Activated T-helper 1 cell treated with anti-CD3 and anti-CD28 coated beads, Interleukin-2, amount 50 U/mL, for 16 hours (primary cell): ENCODE data around the gene RAP1GAP2.
A peak's percentile ranks its signal among the peaks of the same experiment; 100 is the strongest.

ENCODE experiments used
- DNase-seq, 2 donors: peaks; one replicate each; pipeline ENCODE4 v3.0.0-alpha.2; 2020; ENCODE audit warnings: low read depth in 1 of 2, low spot score in 1 of 2

RAP1GAP2 gene

GRCh38 chr17:2852729-2853282, 56.6 kb downstream of the RAP1GAP2 start:
- no peak for DNase-seq

GRCh38 chr17:2853283-2854142, 57.3 kb downstream of the RAP1GAP2 start:
- DNase-seq = peak in 1 of 2 donors; percentile 13

GRCh38 chr17:2854143-2855055, 58.2 kb downstream of the RAP1GAP2 start:
- DNase-seq = no peak

DNA sequence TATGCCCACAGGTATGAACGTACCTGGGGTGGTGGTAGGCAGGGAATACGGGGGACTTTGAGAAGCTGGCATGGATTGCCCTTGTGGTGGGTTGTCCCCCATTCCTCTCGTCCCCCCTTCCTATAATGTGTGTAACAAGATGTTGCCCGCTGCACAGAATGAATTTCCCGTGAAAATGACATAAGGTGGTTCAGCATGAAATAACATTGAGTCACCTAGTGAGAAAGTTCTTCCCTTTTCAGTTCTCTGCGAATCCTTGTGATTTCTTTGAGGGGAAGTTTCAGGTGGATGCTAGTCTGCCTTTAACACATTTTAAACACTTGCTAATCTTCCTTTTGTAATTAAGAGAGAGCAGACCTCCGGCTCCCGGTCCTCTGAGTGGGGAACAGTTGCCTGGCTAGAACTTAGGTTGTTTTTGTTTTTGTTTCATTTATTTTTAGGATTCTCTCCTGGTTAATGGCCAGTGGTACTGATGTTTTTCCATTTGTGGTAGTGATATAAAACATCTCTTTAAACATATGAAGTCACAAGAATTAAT, 58.9 kb downstream of the RAP1GAP2 start:
- DNase-seq = no peak

DNA sequence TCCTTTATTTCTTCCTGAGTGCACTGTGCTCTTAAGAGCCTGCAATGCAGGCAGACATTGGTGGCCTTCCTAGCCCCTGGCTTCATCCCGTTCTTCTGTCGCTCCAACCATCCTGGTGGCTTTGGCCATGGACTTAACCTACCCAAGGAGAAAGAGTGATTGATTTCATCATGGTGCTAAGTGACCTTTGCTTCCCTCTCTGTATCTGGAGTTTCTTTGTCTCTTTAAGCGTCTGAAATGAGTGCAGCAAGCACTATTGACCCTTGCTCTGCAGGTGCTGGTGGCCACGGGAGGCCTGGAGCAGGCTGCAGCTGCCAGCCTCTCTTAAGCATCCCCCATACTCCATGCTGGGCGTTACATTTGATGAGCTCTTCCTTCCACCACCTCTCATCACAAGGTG, 60.5 kb downstream of the RAP1GAP2 start:
- DNase-seq = no peak

DNA sequence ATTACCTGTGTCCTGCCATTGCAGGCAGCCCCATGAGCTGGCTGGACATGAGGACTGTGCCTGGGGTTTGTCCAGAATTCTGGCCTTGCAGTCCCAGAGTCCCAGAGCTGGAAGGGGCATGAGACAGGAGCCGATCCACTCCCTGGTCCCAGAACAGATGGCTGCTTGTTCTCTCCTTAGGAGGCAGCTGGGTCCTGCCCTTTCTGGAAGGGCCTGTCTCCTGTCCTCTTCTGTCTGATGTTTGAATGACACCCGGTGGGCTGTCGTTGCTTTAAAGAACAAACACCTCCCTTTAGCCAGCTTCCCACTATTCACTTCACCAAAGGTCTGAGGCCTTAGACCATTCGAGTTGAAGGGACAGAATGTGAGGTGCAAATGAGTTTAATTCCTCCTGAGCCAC, 63.8 kb downstream of the RAP1GAP2 start:
- no peak for DNase-seq

DNA sequence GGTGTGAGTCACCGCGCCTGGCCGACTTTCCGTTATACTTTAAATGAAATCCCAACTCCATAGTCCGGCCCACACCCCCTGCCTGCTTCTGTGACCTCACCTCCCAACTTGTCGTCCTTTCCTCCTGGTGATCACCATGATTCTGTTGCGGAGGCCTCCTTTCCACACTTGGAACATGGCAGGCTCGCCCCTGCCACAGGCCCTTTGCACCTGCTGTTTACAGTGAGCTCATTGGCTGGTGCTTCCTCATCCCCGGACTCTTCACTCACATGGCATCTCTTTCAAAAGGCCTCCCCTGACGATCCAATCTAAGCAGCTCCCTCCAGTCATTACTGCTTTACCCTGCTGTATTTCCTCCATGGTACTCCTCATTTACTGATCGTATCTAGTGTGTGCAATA, 64.6 kb downstream of the RAP1GAP2 start:
- no peak for DNase-seq

GRCh38 chr17:2862197-2862596, 66.0 kb downstream of the RAP1GAP2 start:
- no peak for DNase-seq

GRCh38 chr17:2863204-2863603, 67.0 kb downstream of the RAP1GAP2 start:
- no peak for DNase-seq

DNA sequence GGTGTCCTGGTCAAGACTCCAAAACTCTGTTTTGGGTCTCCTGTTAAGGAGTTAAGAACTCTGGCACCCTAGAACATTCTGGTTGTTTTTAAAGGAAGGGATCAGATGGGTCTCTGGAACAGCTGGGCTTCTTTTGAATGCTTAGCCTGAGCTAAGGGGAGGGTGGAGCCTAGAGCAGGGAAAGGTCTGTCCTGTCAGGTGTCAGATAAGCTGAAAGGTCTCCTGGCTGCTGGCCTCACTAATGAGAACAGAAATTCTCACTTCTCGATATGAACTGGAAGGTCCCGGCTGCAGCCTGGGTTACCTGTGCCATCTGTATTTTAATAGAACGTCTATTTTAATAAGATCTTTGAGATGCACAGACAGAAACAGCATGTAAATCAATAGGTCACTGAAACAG, 69.0 kb downstream of the RAP1GAP2 start:
- no peak for DNase-seq

DNA sequence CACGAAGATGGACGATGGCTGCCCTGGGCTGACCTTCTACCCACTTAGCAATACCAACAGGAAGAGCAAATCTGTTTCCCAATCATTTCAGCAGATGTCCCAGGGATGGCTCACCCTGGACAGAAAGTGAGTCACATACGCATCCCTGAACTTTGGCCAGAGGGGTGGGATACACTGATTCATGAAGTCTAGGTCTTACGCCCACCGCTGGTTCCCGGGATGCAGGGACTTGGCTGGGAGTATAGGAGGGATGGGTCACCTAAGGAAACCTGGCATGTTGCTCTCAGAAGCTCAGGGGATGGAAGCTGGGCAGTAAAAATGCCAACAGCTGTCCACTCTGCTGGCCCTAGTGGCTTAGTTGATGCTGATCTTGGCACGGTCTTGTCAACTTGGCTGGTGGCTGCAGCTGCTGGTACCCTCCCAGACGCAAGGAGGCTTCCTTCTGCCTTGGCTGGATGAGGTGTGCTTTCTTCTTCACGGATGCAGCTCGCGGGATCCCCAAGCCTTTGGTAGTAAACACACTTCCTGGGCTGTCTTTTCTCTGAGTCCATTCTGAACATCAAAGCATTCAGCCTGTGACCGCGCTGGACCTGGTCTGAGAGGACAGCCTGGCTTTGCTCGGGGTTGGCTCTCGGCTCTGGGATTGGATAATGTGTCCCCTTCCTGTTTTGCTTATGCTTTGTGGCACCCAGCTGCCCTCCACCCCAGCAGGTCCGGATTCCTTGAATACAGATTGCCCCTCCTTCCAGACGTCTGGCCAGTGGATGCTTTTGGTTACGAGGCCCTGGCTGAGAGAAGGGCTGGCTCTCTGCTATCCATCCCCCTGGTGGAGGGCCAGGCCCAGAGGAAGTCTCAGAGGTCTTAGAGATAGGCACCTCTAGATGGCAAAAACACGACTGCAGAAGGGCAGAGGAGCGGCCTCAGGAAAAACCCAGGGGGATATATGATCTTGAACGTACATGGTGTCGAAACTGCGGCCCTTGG, 71.5 kb downstream of the RAP1GAP2 start:
- no peak for DNase-seq

GRCh38 chr17:2869604-2870003, 73.4 kb downstream of the RAP1GAP2 start:
- DNase-seq = no peak

DNA sequence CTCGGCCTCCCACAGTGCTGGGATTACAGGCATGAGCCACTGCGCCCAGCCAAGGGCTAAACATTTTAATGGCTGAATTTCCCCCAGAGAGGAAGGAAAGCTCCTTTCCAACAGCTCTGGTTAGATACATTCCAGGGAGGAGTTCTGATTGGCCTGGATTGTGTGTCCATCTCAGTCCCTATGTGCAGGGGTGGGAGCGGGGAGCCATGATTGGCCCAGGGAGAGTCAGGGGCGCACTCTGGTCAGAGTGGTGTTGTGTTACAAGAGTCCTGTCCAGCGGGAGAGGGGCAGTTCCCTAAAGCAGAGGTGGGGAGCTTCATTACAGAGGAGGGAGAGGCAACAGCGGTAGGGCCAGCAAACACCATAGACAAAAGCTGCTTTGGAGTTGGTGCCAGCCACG, 75.0 kb downstream of the RAP1GAP2 start:
- DNase-seq = no peak

DNA sequence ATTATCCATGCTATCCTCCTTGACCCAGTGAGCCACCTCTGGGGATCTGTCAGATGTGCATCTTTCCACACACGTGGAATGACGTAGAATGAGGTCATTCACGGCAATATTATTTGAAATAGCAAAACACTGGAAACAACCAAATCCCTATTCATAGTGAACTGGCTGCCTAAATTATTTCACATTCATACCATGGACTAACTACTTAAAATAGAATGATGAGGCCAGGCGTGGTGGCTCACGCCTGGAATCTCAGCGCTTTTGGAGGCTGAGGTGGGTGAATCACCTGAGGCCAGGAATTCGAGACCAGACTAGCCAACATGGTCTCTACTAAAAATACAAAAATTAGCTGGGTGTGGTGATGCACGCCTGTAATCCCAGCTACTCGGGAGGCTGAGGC, 75.5 kb downstream of the RAP1GAP2 start:
- no peak for DNase-seq

DNA sequence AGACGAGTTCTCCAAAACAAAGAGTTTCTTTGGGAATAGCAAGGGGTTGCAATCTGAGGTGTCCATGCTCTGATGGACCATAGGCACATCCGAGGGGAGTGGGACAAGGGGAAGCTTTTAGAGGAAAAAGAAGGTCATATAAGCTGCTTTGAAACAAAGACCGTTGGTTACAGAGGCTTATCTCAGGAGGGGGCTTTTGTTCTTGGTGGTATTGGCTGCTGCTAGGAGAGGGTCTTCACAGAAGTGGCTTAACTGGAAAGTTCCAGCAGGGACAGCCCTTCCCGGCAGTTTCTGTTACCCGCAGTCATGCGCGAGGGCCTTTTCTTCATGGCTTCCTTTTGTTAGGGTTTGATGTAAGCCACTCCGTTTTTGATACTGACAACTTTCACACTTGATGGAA, 76.0 kb downstream of the RAP1GAP2 start:
- DNase-seq = no peak

- DNase-seq = no peak
Measured at GRCh38 chr17:2874189-2874686, 78.0 kb downstream of the RAP1GAP2 start.

DNA sequence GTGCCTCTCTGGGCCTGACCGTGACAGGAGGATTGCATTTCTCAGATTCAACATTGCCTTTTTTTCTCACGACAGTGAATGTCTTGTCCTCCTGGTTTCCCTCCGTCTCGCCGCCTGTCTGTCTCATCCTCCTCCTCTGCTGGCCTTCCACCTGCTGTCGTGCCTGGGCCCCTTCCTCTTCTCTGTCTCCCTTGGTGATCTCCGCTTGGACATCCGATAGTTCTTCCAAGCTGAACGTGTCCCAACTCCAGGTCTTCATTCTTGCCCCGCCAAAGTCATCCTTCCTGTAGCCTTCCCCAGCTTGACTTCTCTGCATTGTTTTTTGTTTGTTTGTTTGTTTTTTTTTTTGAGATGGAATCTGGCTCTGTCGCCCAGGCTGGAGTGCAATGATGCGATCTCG, 79.4 kb downstream of the RAP1GAP2 start:
- DNase-seq = no peak

GRCh38 chr17:2876467-2876866, 80.2 kb downstream of the RAP1GAP2 start:
- no peak for DNase-seq

DNA sequence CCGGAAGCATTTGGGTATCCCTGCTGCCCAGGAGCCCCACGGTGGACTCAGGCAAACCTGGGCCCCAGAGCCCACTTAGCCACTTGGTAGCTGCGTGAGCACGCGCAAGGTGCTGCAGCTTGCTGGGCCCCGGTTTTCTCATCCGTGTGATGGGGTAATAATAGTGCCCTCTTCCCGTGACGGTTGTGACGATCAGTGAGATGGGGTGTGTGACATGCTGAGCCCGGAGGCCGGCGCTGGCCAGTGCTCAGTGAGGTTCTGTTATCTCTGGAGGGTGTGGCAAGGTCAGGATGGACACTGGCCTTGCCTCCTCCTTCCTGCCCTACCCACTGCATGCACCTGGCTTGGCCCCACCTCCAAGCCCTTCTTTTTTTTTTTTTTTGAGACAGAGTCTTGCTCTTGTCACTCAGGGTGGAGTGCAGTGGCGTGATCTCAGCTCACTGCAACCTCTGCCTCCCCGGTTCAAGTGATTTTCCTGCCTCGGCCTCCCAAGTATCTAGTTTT, 82.6 kb downstream of the RAP1GAP2 start:
- DNase-seq = no peak

- DNase-seq = no peak
Measured at GRCh38 chr17:2880050-2880449, 83.8 kb downstream of the RAP1GAP2 start.
